MM.1S (cell line): ENCODE data around the gene THEM4.
A peak's percentile ranks its signal among the peaks of the same experiment; 100 is the strongest.

ENCODE experiments used
- DNase-seq: peaks from one replicate; pipeline ENCODE4 v3.0.0-alpha.2; 2015
- H2AFZ ChIP-seq: fragments of 300-600 bp; sonication (generic); 2 replicates; pipeline ENCODE4 v1.6.0; 2016; ENCODE audit warnings: antibody characterized with exemption, low read length
- H3F3A ChIP-seq: fragments of 300-600 bp; sonication (generic); 2 replicates; pipeline ENCODE4 v1.6.1; 2016; ENCODE audit warnings: mild to moderate bottlenecking, antibody characterized with exemption, low read length, moderate library complexity, mixed read lengths; ENCODE audit not compliant: insufficient read depth
- H3K27ac ChIP-seq: fragments of 300-600 bp; sonication (generic); 2 replicates; pipeline ENCODE4 v1.5.1; 2016; ENCODE audit warnings: mild to moderate bottlenecking, low read length
- H3K27me3 ChIP-seq: fragments of 300-600 bp; sonication (generic); replicated peaks from 2 replicates; pipeline ENCODE4 v1.6.0; 2016; ENCODE audit warnings: low read length; ENCODE audit not compliant: insufficient read depth
- H3K36me3 ChIP-seq: fragments of 300-600 bp; sonication (generic); replicated peaks from 2 replicates; pipeline ENCODE4 v1.6.1; 2016; ENCODE audit warnings: mild to moderate bottlenecking, low read length, mixed read lengths; ENCODE audit not compliant: insufficient read depth
- H3K4me1 ChIP-seq: fragments of 300-600 bp; sonication (generic); 2 replicates; pipeline ENCODE4 v1.6.1; 2016; ENCODE audit warnings: low read length, mixed read lengths
- H3K4me2 ChIP-seq: fragments of 300-600 bp; sonication (generic); 2 replicates; pipeline ENCODE4 v1.6.0; 2016; ENCODE audit warnings: low read depth, low read length
- H3K4me3 ChIP-seq: fragments of 300-600 bp; sonication (generic); 2 replicates; pipeline ENCODE4 v1.5.1; 2016; ENCODE audit warnings: low read length, mixed read lengths
- H3K79me2 ChIP-seq: fragments of 300-600 bp; sonication (generic); 2 replicates; pipeline ENCODE4 v1.6.1; 2016; ENCODE audit warnings: mixed run types, low read length, mixed read lengths
- H3K9ac ChIP-seq: fragments of 300-600 bp; sonication (generic); 2 replicates; pipeline ENCODE4 v1.6.1; 2016; ENCODE audit warnings: low read length, mixed read lengths
- H3K9me2 ChIP-seq: fragments of 300-600 bp; sonication (generic); replicated peaks from 2 replicates; pipeline ENCODE4 v1.6.1; 2016; ENCODE audit warnings: mild to moderate bottlenecking, low read length, mixed read lengths; ENCODE audit not compliant: insufficient read depth
- H3K9me3 ChIP-seq: fragments of 300-600 bp; sonication (generic); replicated peaks from 2 replicates; pipeline ENCODE4 v1.6.1; 2016; ENCODE audit warnings: mild to moderate bottlenecking, low read length, mixed read lengths; ENCODE audit not compliant: insufficient read depth
- H4K20me1 ChIP-seq: fragments of 300-600 bp; sonication (generic); 2 replicates; pipeline ENCODE4 v1.6.1; 2016; ENCODE audit warnings: mild to moderate bottlenecking, low read length, moderate library complexity, mixed read lengths; ENCODE audit not compliant: insufficient read depth
- CTCF ChIP-seq: fragments of 300-600 bp; sonication (generic); IDR thresholded peaks from 2 replicates; pipeline ENCODE4 v1.5.1; 2016; ENCODE audit warnings: antibody characterized with exemption, low read length, mixed read lengths
- EZH2 ChIP-seq: fragments of 300-600 bp; sonication (generic); optimal IDR thresholded peaks from 2 replicates; pipeline ENCODE3; 2017; ENCODE audit warnings: low read depth, mild to moderate bottlenecking, antibody characterized with exemption, low read length, mixed read lengths
- EZH2phosphoT487 ChIP-seq: fragments of 300-600 bp; sonication (generic); IDR thresholded peaks from 2 replicates; pipeline ENCODE4 v1.6.1; 2018; ENCODE audit warnings: antibody characterized with exemption, low read length

Gene THEM4

DNA sequence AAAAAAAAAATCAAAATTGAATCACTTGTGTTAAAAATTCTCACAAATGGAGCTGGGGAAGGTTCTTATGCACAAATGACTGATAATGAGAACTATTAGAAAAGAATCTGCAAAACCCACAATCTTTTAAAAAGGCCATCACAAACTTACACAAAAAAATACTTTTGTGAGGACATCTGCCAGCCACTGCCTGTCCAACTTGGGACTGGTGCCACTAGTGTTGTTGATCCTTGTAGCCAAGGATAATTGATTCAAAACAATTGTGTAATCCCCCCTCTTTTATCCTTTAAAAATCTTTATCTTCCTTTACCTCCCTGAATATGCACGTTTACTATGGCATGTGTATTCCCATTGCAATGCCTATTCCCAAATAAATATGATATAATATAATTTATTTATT is 39.2 kb upstream of the THEM4 start:
- H3K4me2 ChIP-seq, result no peak overlapping the region
- no peaks in the 10 kb centered on the region for H3F3A ChIP-seq
- H3K9me2 ChIP-seq, result no peaks in the 10 kb centered on the region
- TF ChIP-seq CTCF, result no peak
- TF ChIP-seq EZH2, result no peak
- no peak for TF ChIP-seq EZH2phosphoT487
- DNase-seq, result no peak
- H4K20me1 ChIP-seq, result no peaks in the 10 kb centered on the region
- no peaks in the 10 kb centered on the region for H3K27me3 ChIP-seq
- H3K9ac ChIP-seq, result no peak overlapping the region
- no peaks in the 10 kb centered on the region for H3K79me2 ChIP-seq
- H3K4me1 ChIP-seq, result 0 out of 2 replicates have a peak, but pooled peaks cover 9% of the 10 kb centered on the region
- no peaks in the 10 kb centered on the region for H3K9me3 ChIP-seq
- H2AFZ ChIP-seq, result no peak overlapping the region
- no peak overlapping the region for H3K27ac ChIP-seq
- H3K4me3 ChIP-seq, result no peak overlapping the region
- no peaks in the 10 kb centered on the region for H3K36me3 ChIP-seq

GRCh38 chr1:151947140-151947539 is 37.8 kb upstream of the THEM4 start:
- Histone ChIP-seq H3K9me3 (no peaks in the 10 kb centered on the region), H3F3A (no peaks in the 10 kb centered on the region), H3K4me2 (no peak overlapping the region), H2AFZ (no peak overlapping the region), H3K27ac (no peak overlapping the region), H3K36me3 (no peaks in the 10 kb centered on the region), H3K79me2 (no peaks in the 10 kb centered on the region), H3K4me3 (no peak overlapping the region), H4K20me1 (no peaks in the 10 kb centered on the region), H3K9ac (no peak overlapping the region), H3K9me2 (no peaks in the 10 kb centered on the region), H3K4me1 (0 out of 2 replicates have a peak, but pooled peaks cover 9% of the 10 kb centered on the region), H3K27me3 (no peaks in the 10 kb centered on the region)
- DNase-seq, result no peak
- TF ChIP-seq CTCF (no peak), EZH2 (no peak), EZH2phosphoT487 (no peak)

DNA sequence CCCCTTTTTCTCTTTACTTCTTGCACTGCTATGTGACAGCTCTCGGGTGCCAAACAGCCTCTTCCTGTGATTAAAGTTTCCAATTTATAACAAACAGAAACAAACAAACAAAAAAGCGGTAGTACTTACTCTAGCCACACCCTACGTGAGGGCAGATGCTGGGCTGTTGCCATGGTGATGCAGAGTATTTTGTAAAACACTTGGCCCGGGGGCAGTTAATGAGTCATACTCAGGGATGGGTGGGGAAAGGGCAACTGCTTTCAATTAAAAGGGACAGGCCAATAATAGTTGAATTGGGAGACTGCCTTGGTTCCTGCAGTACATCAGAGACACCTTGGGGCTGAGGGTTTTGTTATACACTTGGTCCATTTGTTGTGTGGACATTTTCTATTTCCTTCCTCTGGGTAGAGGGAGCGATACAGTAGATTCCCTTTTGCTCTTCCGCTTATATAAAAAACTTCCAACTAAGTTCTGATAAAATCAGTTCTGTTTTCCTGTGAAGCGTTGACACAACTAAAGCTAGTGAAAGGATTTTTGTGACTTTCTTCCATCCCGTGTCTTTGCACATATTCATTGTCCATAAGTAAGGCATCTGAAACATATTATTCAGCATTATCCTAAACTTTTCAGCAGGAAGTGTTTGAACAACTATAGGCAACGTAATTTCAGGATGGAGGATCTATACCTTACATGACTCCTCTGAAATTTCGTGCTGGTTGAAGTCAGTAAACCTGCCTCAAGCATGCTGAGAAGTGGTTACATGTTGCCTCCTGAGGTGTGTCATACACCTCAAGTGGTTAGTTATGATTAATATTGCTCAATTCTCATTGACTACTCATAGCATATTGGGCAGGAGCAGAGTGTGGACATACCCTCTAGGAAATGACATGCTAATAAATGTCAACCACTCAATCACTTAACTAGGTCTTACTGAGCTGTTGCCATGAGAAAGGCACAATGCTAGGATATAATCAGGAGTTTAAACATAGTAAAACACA is 36.7 kb upstream of the THEM4 start:
- Histone ChIP-seq H3K27me3 (no peaks in the 10 kb centered on the region), H3K36me3 (no peaks in the 10 kb centered on the region), H3K79me2 (no peaks in the 10 kb centered on the region), H4K20me1 (no peaks in the 10 kb centered on the region), H3K4me2 (0 out of 2 replicates have a peak overlapping the region, but pooled peaks have one; percentile 0), H3K9me2 (no peaks in the 10 kb centered on the region), H3K4me1 (0 out of 2 replicates have a peak, but pooled peaks cover 9% of the 10 kb centered on the region), H3K27ac (no peak overlapping the region), H3K9ac (no peak overlapping the region), H2AFZ (0 out of 2 replicates have a peak overlapping the region, but pooled peaks have one; percentile 0), H3F3A (no peaks in the 10 kb centered on the region), H3K9me3 (no peaks in the 10 kb centered on the region), H3K4me3 (no peak overlapping the region)
- no peak for TF ChIP-seq CTCF
- TF ChIP-seq EZH2phosphoT487, result no peak
- no peak for TF ChIP-seq EZH2
- DNase-seq, result peak; percentile 62
